OCI-LY3 (cell line): ENCODE measurements around the gene JARID2.

Experiments used
- H2AFZ ChIP-seq: fragments of 200-600, 300-600 bp; shearing (Covaris generic); 2 replicates; pipeline ENCODE4 v1.6.0; 2014; ENCODE audit warnings: antibody characterized with exemption, low read depth, low read length
- H3K27ac ChIP-seq: fragments of 200-600, 300-600 bp; sonication (generic); 2 replicates; pipeline ENCODE4 v1.5.1; 2014; ENCODE audit warnings: mild to moderate bottlenecking, low read length, moderate library complexity, mixed read lengths
- H3K27me3 ChIP-seq: fragments of 200-600, 300-600 bp; sonication (generic); 2 replicates; pipeline ENCODE4 v1.6.1; 2014; ENCODE audit warnings: low read depth, low read length, mixed read lengths
- H3K36me3 ChIP-seq: fragments of 200-600, 300-600 bp; sonication (generic); replicated peaks from 2 replicates; pipeline ENCODE3; 2014; ENCODE audit warnings: low read depth, low read length, mixed read lengths
- H3K4me1 ChIP-seq: fragments of 300-600, 200-600 bp; sonication (generic); 2 replicates; pipeline ENCODE4 v1.6.1; 2014; ENCODE audit warnings: low read length, mixed read lengths
- H3K4me2 ChIP-seq: fragments of 200-600, 300-600 bp; sonication (generic); 2 replicates; pipeline ENCODE4 v1.6.1; 2014; ENCODE audit warnings: low read length, mixed read lengths
- H3K4me3 ChIP-seq: fragments of 300-600, 200-600 bp; sonication (generic); 2 replicates; pipeline ENCODE4 v1.5.1; 2014; ENCODE audit warnings: antibody characterized with exemption, mild to moderate bottlenecking, low read length, moderate library complexity
- H3K79me2 ChIP-seq: fragments of 300-600, 200-600 bp; shearing (Covaris generic); 2 replicates; pipeline ENCODE4 v1.6.1; 2014; ENCODE audit warnings: mild to moderate bottlenecking, low read length, mixed read lengths
- H3K9ac ChIP-seq: fragments of 300-600, 200-600 bp; shearing (Covaris generic); 2 replicates; pipeline ENCODE4 v1.6.0; 2014; ENCODE audit warnings: mild to moderate bottlenecking, low read length, moderate library complexity
- H3K9me3 ChIP-seq: fragments of 200-600, 300-600 bp; shearing (Covaris generic); 2 replicates; pipeline ENCODE4 v1.6.1; 2014; ENCODE audit warnings: low read length, mixed read lengths; ENCODE audit not compliant: insufficient read depth
- H4K20me1 ChIP-seq: fragments of 200-600, 300-600 bp; sonication (generic); 2 replicates; pipeline ENCODE4 v1.6.1; 2016; ENCODE audit warnings: low read length, mixed read lengths; ENCODE audit not compliant: insufficient read depth
- EZH2phosphoT487 ChIP-seq: fragments of 200-600 bp; shearing (Covaris generic); IDR thresholded peaks from 2 replicates; pipeline ENCODE4 v1.6.1; 2018; ENCODE audit warnings: antibody characterized with exemption, mixed run types, low read depth
- TF ChIP-seq, protein P1 (sequence below): fragments of 200-600, 300-600 bp; sonication (generic); IDR thresholded peaks from 2 replicates; pipeline ENCODE4 v1.5.1; 2014; ENCODE audit warnings: antibody characterized with exemption, low read length, low read depth

JARID2 gene

GRCh38 chr6:15403094-15403755 is 157.4 kb downstream of the JARID2 start:
- H3K4me1 ChIP-seq = peaks cover 10% of the 10 kb centered on the region
- peaks cover 91% of the 10 kb centered on the region for H3K79me2 ChIP-seq
- H3K9me3 ChIP-seq = no peaks in the 10 kb centered on the region
- no peak for TF ChIP-seq EZH2phosphoT487
- TF ChIP-seq, protein P1, sequence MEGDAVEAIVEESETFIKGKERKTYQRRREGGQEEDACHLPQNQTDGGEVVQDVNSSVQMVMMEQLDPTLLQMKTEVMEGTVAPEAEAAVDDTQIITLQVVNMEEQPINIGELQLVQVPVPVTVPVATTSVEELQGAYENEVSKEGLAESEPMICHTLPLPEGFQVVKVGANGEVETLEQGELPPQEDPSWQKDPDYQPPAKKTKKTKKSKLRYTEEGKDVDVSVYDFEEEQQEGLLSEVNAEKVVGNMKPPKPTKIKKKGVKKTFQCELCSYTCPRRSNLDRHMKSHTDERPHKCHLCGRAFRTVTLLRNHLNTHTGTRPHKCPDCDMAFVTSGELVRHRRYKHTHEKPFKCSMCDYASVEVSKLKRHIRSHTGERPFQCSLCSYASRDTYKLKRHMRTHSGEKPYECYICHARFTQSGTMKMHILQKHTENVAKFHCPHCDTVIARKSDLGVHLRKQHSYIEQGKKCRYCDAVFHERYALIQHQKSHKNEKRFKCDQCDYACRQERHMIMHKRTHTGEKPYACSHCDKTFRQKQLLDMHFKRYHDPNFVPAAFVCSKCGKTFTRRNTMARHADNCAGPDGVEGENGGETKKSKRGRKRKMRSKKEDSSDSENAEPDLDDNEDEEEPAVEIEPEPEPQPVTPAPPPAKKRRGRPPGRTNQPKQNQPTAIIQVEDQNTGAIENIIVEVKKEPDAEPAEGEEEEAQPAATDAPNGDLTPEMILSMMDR = no peak
- peaks cover 69% of the 10 kb centered on the region for H4K20me1 ChIP-seq
- H3K4me2 ChIP-seq = no peak overlapping the region
- no peak overlapping the region for H2AFZ ChIP-seq
- no peak overlapping the region for H3K9ac ChIP-seq
- no peaks in the 10 kb centered on the region for H3K27me3 ChIP-seq
- H3K27ac ChIP-seq = no peak overlapping the region
- H3K36me3 ChIP-seq = no peaks in the 10 kb centered on the region
- H3K4me3 ChIP-seq = no peak overlapping the region

GRCh38 chr6:15404685-15404980 is 158.8 kb downstream of the JARID2 start:
- H4K20me1 ChIP-seq = peaks cover 66% of the 10 kb centered on the region
- H3K9ac ChIP-seq = no peak overlapping the region
- TF ChIP-seq, protein P1 = no peak
- TF ChIP-seq EZH2phosphoT487 = no peak
- no peaks in the 10 kb centered on the region for H3K9me3 ChIP-seq
- H3K79me2 ChIP-seq = peaks cover 87% of the 10 kb centered on the region
- H3K4me1 ChIP-seq = no peaks in the 10 kb centered on the region
- no peaks in the 10 kb centered on the region for H3K36me3 ChIP-seq
- H3K4me2 ChIP-seq = no peak overlapping the region
- H3K27me3 ChIP-seq = no peaks in the 10 kb centered on the region
- no peak overlapping the region for H3K27ac ChIP-seq
- H3K4me3 ChIP-seq = no peak overlapping the region
- no peak overlapping the region for H2AFZ ChIP-seq

DNA sequence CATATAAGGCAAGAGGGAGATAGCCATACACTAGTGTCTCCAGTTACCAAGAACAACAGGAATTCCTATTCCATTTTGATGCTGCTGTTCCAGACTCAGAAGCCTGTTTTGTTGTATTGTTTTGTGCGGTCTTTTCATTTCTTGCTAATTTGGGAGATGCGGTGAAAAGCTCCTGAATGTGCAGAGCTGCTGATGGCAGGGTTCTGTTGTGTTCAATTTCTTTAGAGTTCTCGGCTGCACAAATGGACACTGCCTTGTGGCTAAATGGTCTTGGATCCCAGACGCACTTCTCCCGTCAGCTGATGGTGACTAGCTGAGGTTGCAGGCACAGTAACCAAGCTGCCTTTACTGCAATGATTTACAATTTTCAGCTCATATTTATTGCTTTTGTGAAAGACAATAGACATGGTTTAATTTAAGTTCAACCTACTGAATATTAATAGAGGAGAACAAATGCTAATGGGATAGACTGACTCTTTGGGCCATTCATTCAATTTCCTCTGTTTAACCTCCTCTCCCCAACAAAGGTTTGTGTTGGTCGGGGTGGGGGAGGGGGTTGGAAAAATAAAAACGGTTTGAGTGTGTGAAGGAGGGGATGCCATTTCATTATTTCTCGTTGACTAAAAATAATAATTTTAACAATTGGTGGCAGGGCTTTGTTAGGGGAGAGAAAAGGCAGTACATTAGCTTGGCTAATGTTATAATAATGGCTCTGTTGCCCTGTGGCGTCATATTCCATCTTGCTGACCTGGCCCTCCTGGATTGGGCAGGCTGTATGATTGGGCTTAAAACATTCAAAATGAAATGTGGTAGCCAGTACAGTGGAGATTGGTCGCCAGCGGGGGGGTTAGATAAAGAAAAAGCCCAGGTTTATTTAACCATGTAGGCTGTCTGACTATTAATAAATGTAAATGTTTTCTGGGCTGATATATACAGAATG is 159.5 kb downstream of the JARID2 start:
- H3K4me2 ChIP-seq = no peak overlapping the region
- no peak overlapping the region for H3K4me3 ChIP-seq
- no peak overlapping the region for H2AFZ ChIP-seq
- H3K27ac ChIP-seq = no peak overlapping the region
- no peaks in the 10 kb centered on the region for H3K9me3 ChIP-seq
- no peak overlapping the region for H3K9ac ChIP-seq
- peaks cover 82% of the 10 kb centered on the region for H3K79me2 ChIP-seq
- H4K20me1 ChIP-seq = peaks cover 61% of the 10 kb centered on the region
- H3K27me3 ChIP-seq = no peaks in the 10 kb centered on the region
- H3K4me1 ChIP-seq = no peaks in the 10 kb centered on the region
- H3K36me3 ChIP-seq = no peaks in the 10 kb centered on the region
- TF ChIP-seq, protein P1 = no peak
- TF ChIP-seq EZH2phosphoT487 = no peak

GRCh38 chr6:15406452-15406851 is 160.6 kb downstream of the JARID2 start:
- Histone ChIP-seq H3K27ac (no peak overlapping the region), H3K4me3 (no peak overlapping the region), H3K4me2 (no peak overlapping the region), H3K27me3 (no peaks in the 10 kb centered on the region), H3K36me3 (peaks cover 2% of the 10 kb centered on the region), H3K79me2 (peaks cover 74% of the 10 kb centered on the region), H2AFZ (no peak overlapping the region), H3K9ac (no peak overlapping the region), H4K20me1 (peaks cover 57% of the 10 kb centered on the region), H3K9me3 (no peaks in the 10 kb centered on the region), H3K4me1 (no peaks in the 10 kb centered on the region)
- TF ChIP-seq, protein P1 = no peak
- no peak for TF ChIP-seq EZH2phosphoT487
